ENCODE results near the gene PIEZO1. TPM values are rescaled to one million over a fixed set of nuclear protein-coding genes. Genes with fewer than 3 reads are reported as not detected.

PIEZO1 gene
- total RNA-seq, 4 donors from 2014 or later: 81.2 to 145 (median 113) TPM

DNA sequence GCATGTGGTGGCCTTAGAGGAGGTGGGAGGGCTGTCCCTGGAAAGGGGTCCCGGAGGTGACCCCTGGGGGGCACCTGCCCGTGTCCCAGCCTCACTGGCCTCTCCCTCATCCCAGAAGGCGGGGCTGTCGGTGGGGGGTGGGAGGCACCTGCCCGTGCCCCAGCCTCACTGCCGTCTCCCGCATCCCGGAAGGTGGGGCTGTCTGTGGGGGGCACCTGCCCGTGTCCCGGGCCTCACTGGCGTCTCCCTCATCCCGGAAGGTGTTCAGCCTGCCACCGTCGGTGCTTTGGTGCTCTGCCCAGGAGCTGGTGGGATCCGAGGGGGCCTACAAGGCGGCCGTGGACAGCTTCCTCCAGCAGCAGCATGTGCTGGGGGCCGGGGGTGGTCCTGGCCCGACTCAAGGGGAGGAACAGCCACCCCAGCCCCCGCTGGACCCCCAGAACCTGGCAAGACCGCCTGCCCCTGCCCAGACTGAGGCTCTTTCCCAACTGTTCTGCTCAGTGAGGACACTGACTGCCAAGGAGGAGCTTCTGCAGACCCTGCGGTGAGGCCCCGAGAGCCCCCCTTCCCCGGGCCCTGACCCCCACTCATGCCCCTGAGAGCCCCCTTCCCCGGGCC lies 72.5 kb downstream of the PIEZO1 start:
- 82 to 90% methylated on average over 2 to 10 of the region's 25 CpGs for WGBS, 2 donors
- TF ChIP-seq, protein P1, sequence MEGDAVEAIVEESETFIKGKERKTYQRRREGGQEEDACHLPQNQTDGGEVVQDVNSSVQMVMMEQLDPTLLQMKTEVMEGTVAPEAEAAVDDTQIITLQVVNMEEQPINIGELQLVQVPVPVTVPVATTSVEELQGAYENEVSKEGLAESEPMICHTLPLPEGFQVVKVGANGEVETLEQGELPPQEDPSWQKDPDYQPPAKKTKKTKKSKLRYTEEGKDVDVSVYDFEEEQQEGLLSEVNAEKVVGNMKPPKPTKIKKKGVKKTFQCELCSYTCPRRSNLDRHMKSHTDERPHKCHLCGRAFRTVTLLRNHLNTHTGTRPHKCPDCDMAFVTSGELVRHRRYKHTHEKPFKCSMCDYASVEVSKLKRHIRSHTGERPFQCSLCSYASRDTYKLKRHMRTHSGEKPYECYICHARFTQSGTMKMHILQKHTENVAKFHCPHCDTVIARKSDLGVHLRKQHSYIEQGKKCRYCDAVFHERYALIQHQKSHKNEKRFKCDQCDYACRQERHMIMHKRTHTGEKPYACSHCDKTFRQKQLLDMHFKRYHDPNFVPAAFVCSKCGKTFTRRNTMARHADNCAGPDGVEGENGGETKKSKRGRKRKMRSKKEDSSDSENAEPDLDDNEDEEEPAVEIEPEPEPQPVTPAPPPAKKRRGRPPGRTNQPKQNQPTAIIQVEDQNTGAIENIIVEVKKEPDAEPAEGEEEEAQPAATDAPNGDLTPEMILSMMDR (IDR thresholded peaks at IDR 0.05): no peak
- no peak for TF ChIP-seq POLR2A (IDR thresholded peaks at IDR 0.05)
- no peaks in the 10 kb centered on the region for H3K27me3 ChIP-seq
- H3K9me3 ChIP-seq: no peaks in the 10 kb centered on the region
- H3K27ac ChIP-seq: no peak overlapping the region
- intact Hi-C loops (cut with DNase I): no loop called here
- no peak overlapping the region for H3K4me3 ChIP-seq (replicated peaks in 1 of 3)
- H3K4me1 ChIP-seq: peaks cover under 1 to 7% of the 10 kb centered on the region in 2 donors
- DNase-seq: no peak
- peaks cover 32 to 35% of the 10 kb centered on the region in 2 donors for H3K36me3 ChIP-seq

DNA sequence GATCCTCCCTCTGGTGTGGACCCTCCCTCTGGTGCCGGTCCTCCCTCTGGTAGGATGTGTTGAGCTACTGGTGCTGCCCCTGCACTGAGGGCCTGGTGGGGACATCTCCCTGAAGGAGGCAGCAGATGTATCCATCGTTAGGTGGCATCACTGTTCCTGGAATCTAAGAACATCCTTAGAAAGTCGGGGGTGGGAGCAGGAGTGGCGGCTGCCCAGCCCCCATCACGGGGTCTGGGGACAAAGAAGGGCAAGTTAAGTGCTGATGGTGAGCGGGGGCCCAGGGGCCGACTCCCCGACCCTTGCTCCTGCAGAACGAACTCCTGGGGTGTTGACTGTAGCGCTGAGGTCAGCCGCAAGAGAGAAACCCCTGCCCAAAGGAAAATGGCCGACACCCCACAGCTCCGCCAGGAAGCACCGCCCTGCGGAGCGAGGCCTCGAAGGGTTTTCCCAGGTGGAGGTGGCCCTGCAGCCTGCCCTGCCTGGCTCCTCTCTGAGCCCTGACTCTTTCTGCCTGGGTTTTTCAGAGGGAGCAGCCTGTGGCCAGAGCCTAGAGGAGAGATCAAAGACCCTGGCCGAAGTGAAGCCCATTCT lies 73.2 kb downstream of the PIEZO1 start:
- no peak overlapping the region for H3K27ac ChIP-seq
- DNase-seq: no peak
- H3K4me3 ChIP-seq (replicated peaks in 1 of 3): no peak overlapping the region
- peaks cover 6 to 13% of the 10 kb centered on the region in 2 donors for H3K4me1 ChIP-seq
- TF ChIP-seq, protein P1 (IDR thresholded peaks at IDR 0.05): no peak
- TF ChIP-seq POLR2A (IDR thresholded peaks at IDR 0.05): no peak
- intact Hi-C loops (cut with DNase I): no loop called here
- 81 to 85% methylated on average over 9 to 16 of the region's 18 CpGs for WGBS, 2 donors
- peaks cover 25 to 30% of the 10 kb centered on the region in 2 donors for H3K36me3 ChIP-seq
- H3K9me3 ChIP-seq: no peaks in the 10 kb centered on the region
- H3K27me3 ChIP-seq: no peaks in the 10 kb centered on the region

DNA sequence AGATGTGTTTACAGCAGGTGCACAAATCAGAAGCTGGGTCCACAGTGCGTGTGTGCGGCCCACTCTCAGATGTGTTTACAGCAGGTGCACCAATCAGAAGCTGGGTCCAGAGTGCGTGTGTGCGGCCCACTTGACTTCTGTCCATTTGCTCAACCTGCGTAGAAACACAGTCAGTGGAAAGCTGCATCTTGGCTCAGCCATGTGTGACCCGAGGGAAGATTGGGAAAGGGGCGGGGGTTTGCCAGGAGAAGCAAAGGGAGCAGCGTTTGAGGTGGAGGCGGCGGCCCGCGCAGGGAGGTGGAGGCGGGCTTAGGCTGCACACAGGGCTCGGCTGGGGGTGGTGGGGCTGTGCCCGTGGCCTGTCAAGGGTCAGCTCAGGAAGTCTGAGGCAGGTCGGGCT lies 74.5 kb downstream of the PIEZO1 start:
- WGBS, 2 donors: 35 to 43% methylated on average over 13 to 15 of the region's 16 CpGs
- no peaks in the 10 kb centered on the region for H3K27me3 ChIP-seq
- DNase-seq: peak; percentile 80 to 81
- H3K9me3 ChIP-seq: no peaks in the 10 kb centered on the region
- intact Hi-C loops (cut with DNase I): no loop called here
- H3K36me3 ChIP-seq: peaks cover 13 to 17% of the 10 kb centered on the region in 2 donors
- TF ChIP-seq POLR2A (IDR thresholded peaks at IDR 0.05): no peak
- TF ChIP-seq, protein P1 (IDR thresholded peaks at IDR 0.05): no peak
- peak overlapping the region in 1 of 3 donors; percentile 30 for H3K27ac ChIP-seq
- peaks cover 8 to 16% of the 10 kb centered on the region in 2 donors for H3K4me1 ChIP-seq
- H3K4me3 ChIP-seq (replicated peaks in 1 of 3): no peak overlapping the region

DNA sequence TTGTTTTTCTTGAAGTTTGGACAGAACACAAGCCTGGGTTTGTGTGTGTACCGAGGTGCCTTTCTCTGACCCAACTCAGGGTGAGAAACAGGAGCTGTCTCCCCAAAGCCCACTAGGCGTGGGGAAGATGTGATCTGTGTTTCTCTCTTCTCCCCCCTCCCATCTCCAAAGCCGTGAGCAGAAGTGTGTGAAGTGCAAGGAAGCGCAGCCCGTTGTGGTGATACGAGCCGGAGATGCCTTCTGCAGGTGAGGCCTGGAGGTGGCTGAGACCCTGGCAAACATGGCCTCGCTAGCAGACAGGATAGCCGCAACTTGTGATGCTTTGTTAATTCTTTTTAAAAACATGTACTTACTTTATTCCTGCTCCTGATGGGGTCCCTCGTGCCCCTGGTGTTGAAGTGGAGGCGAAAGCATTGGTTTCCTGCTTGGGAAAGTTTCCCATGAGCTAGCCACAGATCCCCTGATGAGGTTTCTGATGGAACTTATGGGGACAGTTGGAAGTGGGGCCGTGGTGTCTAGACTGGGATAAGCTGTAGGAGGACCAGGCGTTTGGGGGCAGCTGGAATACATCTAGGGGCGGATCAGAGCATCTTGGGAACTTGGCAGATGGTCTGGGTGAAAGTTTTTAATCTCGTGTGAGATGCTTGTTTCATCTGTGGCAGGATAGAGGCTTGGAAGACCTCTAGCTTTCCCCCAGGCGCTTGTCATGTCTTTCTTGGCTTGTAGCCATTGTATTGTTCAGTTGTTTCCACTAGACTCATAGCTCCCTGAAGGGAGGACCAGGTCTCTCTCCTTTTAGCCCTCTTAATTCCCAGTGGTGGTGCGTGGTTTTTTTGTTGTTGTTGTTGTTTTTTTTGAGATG lies 77.8 kb downstream of the PIEZO1 start:
- no peaks in the 10 kb centered on the region for H3K9me3 ChIP-seq
- TF ChIP-seq, protein P1 (IDR thresholded peaks at IDR 0.05): no peak
- no peak for TF ChIP-seq POLR2A (IDR thresholded peaks at IDR 0.05)
- 33 to 44% methylated on average over 17 of the region's 17 CpGs for WGBS, 2 donors
- DNase-seq: no peak
- H3K4me1 ChIP-seq: peaks cover 17 to 40% of the 10 kb centered on the region in 2 donors
- H3K36me3 ChIP-seq: no peaks in the 10 kb centered on the region
- peak overlapping the region; percentile 57 to 97 (median 66) for H3K4me3 ChIP-seq (replicated peaks in 1 of 3)
- intact Hi-C loops (cut with DNase I): loop anchor here (2.0 kb wide), 1 partner anchor 136 kb away; the partner anchor contains the start of gene ZC3H18
- no peaks in the 10 kb centered on the region for H3K27me3 ChIP-seq
- peak overlapping the region in 1 of 3 donors; percentile 76 for H3K27ac ChIP-seq
